A549 (cell line): ENCODE data around the gene ADORA1. TPM values are rescaled to one million over a fixed set of nuclear protein-coding genes. Genes with fewer than 3 reads are reported as not detected.

Experiments used
- ATAC-seq, 2 experiments: fragments of 200-7000 bp in 1 of 2; fragments of >200 bp in 1 of 2; cut with Nextera tagmentation in 1 of 2; cut with Tn5 transposase in 1 of 2; 3 replicates each; pipeline versions ENCODE4 v1.8.0 to v1.9.1; 2018 to 2020; ENCODE audit warnings: mild to moderate bottlenecking in 1 of 2, moderate library complexity in 1 of 2
- CTCF ChIA-PET: fragments of 300-600 bp; sonication (Branson Sonifier 250); formaldehyde crosslinking; extraction: SDS; loops from one replicate; lab custom pipeline; 2021; ENCODE audit warnings: antibody characterized with exemption, inconsistent platforms; lab: Yijun Ruan, JAX
- POLR2A ChIA-PET: fragments of 350-600 bp; formaldehyde crosslinking; extraction: SDS; loops from one replicate; lab custom pipeline; 2021; ENCODE audit warnings: antibody characterized with exemption, inconsistent platforms; lab: Yijun Ruan, JAX
- DNase-seq, 2 experiments: peaks; one replicate each; pipeline versions ENCODE4 v3.0.0 to v3.0.0-alpha.2; 2011 to 2016; ENCODE audit warnings: low read depth in 1 of 2, low spot score in 1 of 2
- FAIRE-seq: peaks from 2 replicates; lab custom pipeline; 2011; peaks lifted over from hg19 to GRCh38; lab: Jason Lieb, UNC
- H3K27ac ChIP-seq, 2 experiments: fragments of >200 bp; sonication (Bioruptor Twin); formaldehyde crosslinking; 3 replicates each; pipeline ENCODE4 v1.5.1; 2016 to 2017
- H3K4me1 ChIP-seq: fragments of >200 bp; sonication (Bioruptor Twin); formaldehyde crosslinking; 3 replicates; pipeline ENCODE4 v1.6.1; 2016
- H3K4me2 ChIP-seq: fragments of >200 bp; sonication (Bioruptor Twin); formaldehyde crosslinking; 3 replicates; pipeline ENCODE4 v1.6.1; 2016
- H3K4me3 ChIP-seq: fragments of >200 bp; sonication (Bioruptor Twin); formaldehyde crosslinking; 3 replicates; pipeline ENCODE4 v1.5.1; 2016
- H3K9me3 ChIP-seq: fragments of >200 bp; sonication (Bioruptor Twin); formaldehyde crosslinking; 3 replicates; pipeline ENCODE4 v1.6.1; 2016
- BHLHE40 ChIP-seq: IDR thresholded peaks from 2 replicates; pipeline ENCODE4 v1.6.1; 2012; ENCODE audit warnings: low read depth, low read length, inconsistent platforms
- CHD2 ChIP-seq: fragments of 150-350 bp; IDR thresholded peaks from 2 replicates; pipeline ENCODE4 v1.6.1; 2014; ENCODE audit warnings: low read length; ENCODE audit not compliant: partially characterized antibody
- CHD4 ChIP-seq: fragments of 200-600 bp; sonication (generic); IDR thresholded peaks from 2 replicates; pipeline ENCODE4 v1.6.1; 2016; ENCODE audit warnings: antibody characterized with exemption, mild to moderate bottlenecking, borderline replicate concordance
- EHF ChIP-seq: fragments of 250-450 bp; sonication (Bioruptor Pico); IDR thresholded peaks from 2 replicates; pipeline ENCODE4 v1.5.0; 2020; ENCODE audit warnings: mild to moderate bottlenecking
- FOXS1 ChIP-seq: fragments of 250-450 bp; sonication (Bioruptor Pico); IDR thresholded peaks from 2 replicates; pipeline ENCODE4 v1.5.0; 2020; ENCODE audit warnings: mild to moderate bottlenecking, moderate library complexity
- HOXB13 ChIP-seq: fragments of 250-450 bp; sonication (Bioruptor Pico); IDR thresholded peaks from 2 replicates; pipeline ENCODE4 v1.5.0; 2020; ENCODE audit warnings: low read depth, mild to moderate bottlenecking, moderate library complexity
- HOXB5 ChIP-seq: fragments of 250-450 bp; sonication (Bioruptor Pico); IDR thresholded peaks from 2 replicates; pipeline ENCODE4 v1.5.0; 2020; ENCODE audit warnings: mild to moderate bottlenecking, moderate library complexity
- JUN ChIP-seq, 2 experiments: fragments of >200 bp; sonication (Bioruptor Twin); formaldehyde crosslinking; IDR thresholded peaks; 2 replicates in 1 of 2; 3 replicates in 1 of 2; pipeline ENCODE4 v1.6.1; 2016 to 2017
- KDM5A ChIP-seq: fragments of 200-600 bp; sonication (generic); IDR thresholded peaks from 2 replicates; pipeline ENCODE4 v1.6.1; 2016; ENCODE audit warnings: antibody characterized with exemption, mild to moderate bottlenecking
- MAFK ChIP-seq: fragments of 450-650 bp; IDR thresholded peaks from 2 replicates; pipeline ENCODE4 v1.6.1; 2014; ENCODE audit not compliant: partially characterized antibody
- MAZ ChIP-seq: fragments of 150-350 bp; IDR thresholded peaks from 2 replicates; pipeline ENCODE4 v1.6.1; 2014; ENCODE audit warnings: antibody characterized with exemption, low read depth, low read length, borderline replicate concordance
- NFE2L2 ChIP-seq: fragments of 150-350 bp; conservative IDR thresholded peaks from 2 replicates; pipeline ENCODE4 v1.6.1; 2014; ENCODE audit warnings: low read length
- NR3C1 ChIP-seq: fragments of >200 bp; sonication (Bioruptor Twin); formaldehyde crosslinking; IDR thresholded peaks from 3 replicates; pipeline ENCODE4 v1.6.1; 2017
- POLR2AphosphoS2 ChIP-seq: conservative IDR thresholded peaks from 2 replicates; pipeline ENCODE4 v1.6.1; 2012; ENCODE audit warnings: low read length, improper control_type of control experiment, inconsistent platforms
- RARB ChIP-seq: fragments of 250-450 bp; sonication (Bioruptor Pico); IDR thresholded peaks from 2 replicates; pipeline ENCODE4 v1.8.0; 2021; ENCODE audit warnings: mild to moderate bottlenecking, moderate library complexity
- ZC3H11A ChIP-seq: fragments of 450-650 bp; IDR thresholded peaks from 2 replicates; pipeline ENCODE4 v1.6.1; 2014; ENCODE audit warnings: antibody characterized with exemption, mild to moderate bottlenecking
- ZFP36 ChIP-seq: fragments of 450-650 bp; IDR thresholded peaks from 2 replicates; pipeline ENCODE4 v1.6.1; 2014; ENCODE audit warnings: borderline replicate concordance; ENCODE audit not compliant: partially characterized antibody
- ZNF302 ChIP-seq: fragments of 250-450 bp; sonication (Bioruptor Pico); IDR thresholded peaks from 2 replicates; pipeline ENCODE4 v1.9.0; 2021; ENCODE audit warnings: inconsistent platforms, mild to moderate bottlenecking, moderate library complexity
- WGBS: methylation state at CpG from one replicate; pipeline ENCODE4 v1.1.6; 2017; ENCODE audit errors: missing lambda C conversion rate; 5-methylcytosine and 5-hydroxymethylcytosine counted together
- polyA plus RNA-seq, 4 experiments: library from polyadenylated mRNA; depleted of rRNA in 3 of 4; stranded (reverse); fragments of >200 nt; fragmentation: RNase III in 1 of 4; extraction: RNeasy Plus Mini Kit Qiagen cat#74134 plus additional on column Dnase treatment in 1 of 4; gene quantifications; 2 replicates in 3 of 4; 3 replicates in 1 of 4; pipeline ENCODE4 v1.2.3, GENCODE V29; 2011 to 2017
- TF ChIP-seq, protein P1 (sequence below): fragments of >200 bp; sonication (Bioruptor Twin); formaldehyde crosslinking; IDR thresholded peaks from 3 replicates; pipeline ENCODE4 v1.6.1; 2016
- TF ChIP-seq, protein P2 (sequence below): fragments of 150-350 bp; IDR thresholded peaks from 2 replicates; pipeline ENCODE4 v1.6.1; 2014; ENCODE audit warnings: low read depth, mild to moderate bottlenecking, low read length
- TF ChIP-seq, protein P3 (sequence below): fragments of 200-600 bp; sonication (generic); IDR thresholded peaks from 2 replicates; pipeline ENCODE4 v1.6.1; 2016; ENCODE audit warnings: antibody characterized with exemption, mild to moderate bottlenecking, moderate library complexity
- TF ChIP-seq, protein P4 (sequence below): fragments of 250-450 bp; sonication (Bioruptor Pico); IDR thresholded peaks from 2 replicates; pipeline ENCODE4 v1.5.0; 2021; ENCODE audit warnings: mild to moderate bottlenecking, moderate library complexity, borderline replicate concordance

Gene ADORA1
- polyA plus RNA-seq, 2 of the 4 experiments (the other 2 are of a cell fraction), result 0.48 to 2.4 TPM

DNA sequence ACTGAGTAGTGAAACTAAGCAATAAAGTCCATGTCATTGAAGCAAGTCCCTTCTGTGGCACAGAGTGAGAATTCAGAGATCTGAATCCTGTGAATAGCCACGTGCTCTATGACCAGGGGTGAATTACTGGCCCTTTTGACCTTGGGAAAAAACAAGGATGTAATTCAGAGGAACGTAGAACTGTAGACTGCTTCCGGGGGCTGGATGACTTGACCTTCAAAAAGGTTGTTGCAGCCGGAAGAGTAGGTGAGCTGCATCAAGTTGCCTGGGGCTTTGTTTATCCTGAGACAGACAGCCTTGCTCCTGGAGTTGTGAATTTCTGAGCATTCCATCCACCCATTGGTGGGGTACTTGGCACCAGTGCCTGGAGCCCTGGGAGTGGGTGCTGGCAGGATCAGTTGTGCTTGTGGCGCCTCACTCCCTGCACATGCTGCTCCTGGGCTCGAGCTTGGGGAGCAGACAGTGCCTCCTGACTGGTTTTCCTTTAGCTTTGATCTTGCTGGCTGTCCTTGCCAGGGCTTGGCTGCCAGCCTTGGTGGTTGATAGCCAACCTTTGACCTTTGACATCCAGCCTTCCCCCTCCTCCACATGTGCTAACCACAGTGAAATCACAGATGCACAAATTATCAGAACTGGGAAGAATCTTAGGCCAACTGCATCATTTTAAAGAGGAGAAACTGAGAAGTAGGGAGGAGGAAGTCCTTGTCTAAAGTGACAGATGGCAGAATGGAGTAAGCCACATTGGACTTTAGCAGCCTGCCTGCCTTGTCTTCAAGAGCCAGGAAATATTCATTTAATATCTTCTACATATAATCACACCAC, 25.5 kb upstream of the ADORA1 start:
- no peak for TF ChIP-seq MAFK
- TF ChIP-seq, protein P1, sequence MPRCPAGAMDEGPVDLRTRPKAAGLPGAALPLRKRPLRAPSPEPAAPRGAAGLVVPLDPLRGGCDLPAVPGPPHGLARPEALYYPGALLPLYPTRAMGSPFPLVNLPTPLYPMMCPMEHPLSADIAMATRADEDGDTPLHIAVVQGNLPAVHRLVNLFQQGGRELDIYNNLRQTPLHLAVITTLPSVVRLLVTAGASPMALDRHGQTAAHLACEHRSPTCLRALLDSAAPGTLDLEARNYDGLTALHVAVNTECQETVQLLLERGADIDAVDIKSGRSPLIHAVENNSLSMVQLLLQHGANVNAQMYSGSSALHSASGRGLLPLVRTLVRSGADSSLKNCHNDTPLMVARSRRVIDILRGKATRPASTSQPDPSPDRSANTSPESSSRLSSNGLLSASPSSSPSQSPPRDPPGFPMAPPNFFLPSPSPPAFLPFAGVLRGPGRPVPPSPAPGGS, result no peak
- Histone ChIP-seq H3K27ac (no peak overlapping the region), H3K4me2 (no peak overlapping the region), H3K4me1 (no peaks in the 10 kb centered on the region), H3K9me3 (peaks cover 13% of the 10 kb centered on the region; the same call in 2 of the 3 replicates), H3K4me3 (no peak overlapping the region)
- ATAC-seq, result no peak
- ChIA-PET CTCF (interaction anchor here (0.8 to 2.4 kb wide), 7 partner anchors 9 to 165 kb away, joined by 3 to 10 read pairs (median 3); no protein-coding TSS in a partner anchor), POLR2A (no interaction called here)
- FAIRE-seq, result no peak
- no peak for DNase-seq
- 50% methylated on average over 4 of the region's 6 CpGs for WGBS

DNA sequence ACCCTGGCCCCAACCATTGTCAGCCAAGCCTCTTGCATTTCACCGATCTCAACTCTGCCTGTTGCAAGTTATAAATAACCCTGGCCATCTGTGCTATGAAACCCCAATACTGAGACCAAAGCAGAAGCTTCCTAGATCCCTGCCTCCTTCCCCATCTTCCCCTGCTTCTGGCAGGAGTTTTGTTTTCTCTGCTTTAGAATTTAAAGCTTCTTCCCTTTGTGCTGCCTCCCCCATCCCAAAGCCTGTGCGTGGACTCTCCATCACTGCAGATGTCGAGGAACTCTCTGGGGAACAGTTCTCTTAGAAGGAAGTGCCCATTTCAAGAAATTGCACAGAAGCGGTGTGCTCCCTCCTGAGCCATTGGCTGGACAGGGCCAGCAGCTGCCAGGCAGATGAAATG, 24.3 kb upstream of the ADORA1 start:
- DNase-seq, result no peak
- H3K4me1 ChIP-seq, result no peaks in the 10 kb centered on the region
- 63% methylated on average over 4 of the region's 4 CpGs for WGBS
- no peak overlapping the region for H3K4me3 ChIP-seq
- CTCF ChIA-PET, result interaction anchor here (0.7 to 2.4 kb wide), 11 partner anchors 8 to 166 kb away, joined by 3 to 10 read pairs (median 4); no protein-coding TSS in a partner anchor
- TF ChIP-seq NR3C1 (no peak), BHLHE40 (no peak), ZNF302 (CRISPR knock-in tag) (no peak), EHF (CRISPR knock-in tag) (no peak)
- no peak overlapping the region for H3K4me2 ChIP-seq
- ATAC-seq, result no peak
- H3K9me3 ChIP-seq, result peaks cover 13% of the 10 kb centered on the region; the same call in 1 of the 3 replicates
- no peak for FAIRE-seq
- POLR2A ChIA-PET, result no interaction called here
- H3K27ac ChIP-seq, result no peak overlapping the region

DNA sequence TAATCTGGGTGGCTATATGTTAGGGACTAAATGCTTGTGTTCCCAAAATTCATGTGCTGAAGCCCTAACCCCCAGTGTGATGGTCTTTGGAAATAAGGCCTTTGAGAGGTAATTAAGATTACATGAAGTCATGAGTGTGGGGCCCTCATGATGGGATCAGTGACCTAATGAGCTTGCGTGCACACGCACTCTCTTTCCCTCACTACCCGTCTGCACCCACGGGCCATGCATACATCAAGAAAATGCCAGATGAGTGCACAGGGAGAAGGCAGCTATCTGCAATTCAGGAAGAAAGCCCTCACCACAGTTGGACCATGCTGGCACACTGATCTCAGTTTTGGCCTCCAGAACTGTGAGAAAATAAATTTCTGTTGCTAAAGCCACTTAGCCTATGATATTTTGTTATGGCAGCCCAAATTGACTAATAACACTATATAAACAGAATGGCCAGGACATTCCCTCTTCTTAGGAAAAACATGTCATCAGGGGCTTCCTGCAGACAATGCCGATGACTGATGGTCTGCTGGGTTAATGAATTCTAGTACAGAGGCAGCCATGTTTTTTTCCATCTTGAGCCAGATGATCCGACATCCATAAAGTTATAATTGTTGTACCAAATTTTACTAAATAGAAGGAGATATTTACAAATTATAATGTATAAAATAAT, 23.6 kb upstream of the ADORA1 start:
- no peak overlapping the region for H3K4me3 ChIP-seq
- TF ChIP-seq NFE2L2 (no peak), ZNF302 (CRISPR knock-in tag) (no peak), ZFP36 (no peak), KDM5A (no peak), HOXB5 (CRISPR knock-in tag) (no peak), RARB (no peak), CHD2 (no peak), HOXB13 (CRISPR knock-in tag) (no peak), POLR2AphosphoS2 (no peak), ZC3H11A (no peak), FOXS1 (CRISPR knock-in tag) (no peak), MAZ (no peak), JUN (IDR thresholded peaks at IDR 0.05) (no peak), CHD4 (no peak)
- TF ChIP-seq, protein P2, sequence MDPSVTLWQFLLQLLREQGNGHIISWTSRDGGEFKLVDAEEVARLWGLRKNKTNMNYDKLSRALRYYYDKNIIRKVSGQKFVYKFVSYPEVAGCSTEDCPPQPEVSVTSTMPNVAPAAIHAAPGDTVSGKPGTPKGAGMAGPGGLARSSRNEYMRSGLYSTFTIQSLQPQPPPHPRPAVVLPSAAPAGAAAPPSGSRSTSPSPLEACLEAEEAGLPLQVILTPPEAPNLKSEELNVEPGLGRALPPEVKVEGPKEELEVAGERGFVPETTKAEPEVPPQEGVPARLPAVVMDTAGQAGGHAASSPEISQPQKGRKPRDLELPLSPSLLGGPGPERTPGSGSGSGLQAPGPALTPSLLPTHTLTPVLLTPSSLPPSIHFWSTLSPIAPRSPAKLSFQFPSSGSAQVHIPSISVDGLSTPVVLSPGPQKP, result no peak
- TF ChIP-seq, protein P3, sequence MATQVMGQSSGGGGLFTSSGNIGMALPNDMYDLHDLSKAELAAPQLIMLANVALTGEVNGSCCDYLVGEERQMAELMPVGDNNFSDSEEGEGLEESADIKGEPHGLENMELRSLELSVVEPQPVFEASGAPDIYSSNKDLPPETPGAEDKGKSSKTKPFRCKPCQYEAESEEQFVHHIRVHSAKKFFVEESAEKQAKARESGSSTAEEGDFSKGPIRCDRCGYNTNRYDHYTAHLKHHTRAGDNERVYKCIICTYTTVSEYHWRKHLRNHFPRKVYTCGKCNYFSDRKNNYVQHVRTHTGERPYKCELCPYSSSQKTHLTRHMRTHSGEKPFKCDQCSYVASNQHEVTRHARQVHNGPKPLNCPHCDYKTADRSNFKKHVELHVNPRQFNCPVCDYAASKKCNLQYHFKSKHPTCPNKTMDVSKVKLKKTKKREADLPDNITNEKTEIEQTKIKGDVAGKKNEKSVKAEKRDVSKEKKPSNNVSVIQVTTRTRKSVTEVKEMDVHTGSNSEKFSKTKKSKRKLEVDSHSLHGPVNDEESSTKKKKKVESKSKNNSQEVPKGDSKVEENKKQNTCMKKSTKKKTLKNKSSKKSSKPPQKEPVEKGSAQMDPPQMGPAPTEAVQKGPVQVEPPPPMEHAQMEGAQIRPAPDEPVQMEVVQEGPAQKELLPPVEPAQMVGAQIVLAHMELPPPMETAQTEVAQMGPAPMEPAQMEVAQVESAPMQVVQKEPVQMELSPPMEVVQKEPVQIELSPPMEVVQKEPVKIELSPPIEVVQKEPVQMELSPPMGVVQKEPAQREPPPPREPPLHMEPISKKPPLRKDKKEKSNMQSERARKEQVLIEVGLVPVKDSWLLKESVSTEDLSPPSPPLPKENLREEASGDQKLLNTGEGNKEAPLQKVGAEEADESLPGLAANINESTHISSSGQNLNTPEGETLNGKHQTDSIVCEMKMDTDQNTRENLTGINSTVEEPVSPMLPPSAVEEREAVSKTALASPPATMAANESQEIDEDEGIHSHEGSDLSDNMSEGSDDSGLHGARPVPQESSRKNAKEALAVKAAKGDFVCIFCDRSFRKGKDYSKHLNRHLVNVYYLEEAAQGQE, result no peak
- TF ChIP-seq, protein P4, sequence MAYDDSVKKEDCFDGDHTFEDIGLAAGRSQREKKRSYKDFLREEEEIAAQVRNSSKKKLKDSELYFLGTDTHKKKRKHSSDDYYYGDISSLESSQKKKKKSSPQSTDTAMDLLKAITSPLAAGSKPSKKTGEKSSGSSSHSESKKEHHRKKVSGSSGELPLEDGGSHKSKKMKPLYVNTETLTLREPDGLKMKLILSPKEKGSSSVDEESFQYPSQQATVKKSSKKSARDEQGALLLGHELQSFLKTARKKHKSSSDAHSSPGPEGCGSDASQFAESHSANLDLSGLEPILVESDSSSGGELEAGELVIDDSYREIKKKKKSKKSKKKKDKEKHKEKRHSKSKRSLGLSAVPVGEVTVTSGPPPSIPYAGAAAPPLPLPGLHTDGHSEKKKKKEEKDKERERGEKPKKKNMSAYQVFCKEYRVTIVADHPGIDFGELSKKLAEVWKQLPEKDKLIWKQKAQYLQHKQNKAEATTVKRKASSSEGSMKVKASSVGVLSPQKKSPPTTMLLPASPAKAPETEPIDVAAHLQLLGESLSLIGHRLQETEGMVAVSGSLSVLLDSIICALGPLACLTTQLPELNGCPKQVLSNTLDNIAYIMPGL, result no peak
- CTCF ChIA-PET, result interaction anchor here (0.7 to 2.4 kb wide), 7 partner anchors 9 to 165 kb away, joined by 4 to 10 read pairs (median 5); no protein-coding TSS in a partner anchor
- no peak for ATAC-seq
- no peaks in the 10 kb centered on the region for H3K4me1 ChIP-seq
- POLR2A ChIA-PET, result no interaction called here
- FAIRE-seq, result no peak
- H3K27ac ChIP-seq, result no peak overlapping the region
- DNase-seq, result no peak
- H3K9me3 ChIP-seq, result peaks cover 13% of the 10 kb centered on the region; the same call in 1 of the 3 replicates
- 76% methylated on average over 6 of the region's 6 CpGs for WGBS
- no peak overlapping the region for H3K4me2 ChIP-seq
